Stimulated activated CD8-positive, alpha-beta memory T cell treated with anti-CD3 and anti-CD28 coated beads, Interleukin-15, amount 100 ng/mL, for 48 hours (primary cell): ENCODE results near the gene RASGEF1C.

ENCODE experiments used
- DNase-seq, 2 donors: peaks; one replicate each; pipeline ENCODE4 v3.0.0-alpha.2; 2020; ENCODE audit warnings: low read depth in 2 of 2

RASGEF1C gene

GRCh38 chr5:180084638-180085561 is 124.1 kb downstream of the RASGEF1C start:
- DNase-seq, result no peak

- no peak for DNase-seq
Measured at GRCh38 chr5:180083529-180084060, 125.4 kb downstream of the RASGEF1C start.

- DNase-seq, result no peak
Measured at GRCh38 chr5:180082633-180083420, 126.2 kb downstream of the RASGEF1C start.

GRCh38 chr5:180081481-180081880 is 127.5 kb downstream of the RASGEF1C start:
- DNase-seq, result no peak

GRCh38 chr5:180080486-180081280 is 128.3 kb downstream of the RASGEF1C start:
- DNase-seq, result no peak

- no peak for DNase-seq
Measured at GRCh38 chr5:180079702-180080466, 129.1 kb downstream of the RASGEF1C start.

- no peak for DNase-seq
Measured at GRCh38 chr5:180078348-180078747, 130.7 kb downstream of the RASGEF1C start.

GRCh38 chr5:180077594-180078284 is 131.3 kb downstream of the RASGEF1C start:
- DNase-seq, result no peak

- DNase-seq, result no peak
Measured at GRCh38 chr5:180075703-180076102, 133.3 kb downstream of the RASGEF1C start.

- no peak for DNase-seq
Measured at GRCh38 chr5:180074462-180074861, 134.5 kb downstream of the RASGEF1C start.

- no peak for DNase-seq
Measured at GRCh38 chr5:180072556-180072955, 136.5 kb downstream of the RASGEF1C start.

- DNase-seq, result no peak
Measured at GRCh38 chr5:180072256-180072548, 136.8 kb downstream of the RASGEF1C start.

GRCh38 chr5:180071531-180072255 is 137.3 kb downstream of the RASGEF1C start, which contains the start of gene RNF130:
RNF130 (minus strand) TSS chr5:180071759; CDS start chr5:180071702, 57 bp downstream.
- DNase-seq, result peak; percentile 82 to 87

GRCh38 chr5:180070756-180071530 is 138.1 kb downstream of the RASGEF1C start:
- DNase-seq, result no peak

GRCh38 chr5:180069589-180070247 is 139.3 kb downstream of the RASGEF1C start:
- DNase-seq, result no peak

- DNase-seq, result no peak
Measured at GRCh38 chr5:180068519-180069090, 140.4 kb downstream of the RASGEF1C start.

GRCh38 chr5:180067986-180068385 is 141.0 kb downstream of the RASGEF1C start:
- DNase-seq, result no peak

- DNase-seq, result no peak
Measured at GRCh38 chr5:180060192-180060591, 148.8 kb downstream of the RASGEF1C start.
